ENCODE measurements around the gene NAA10.

GRCh38 chrX:153884136-153884535, 50.7 kb downstream of the NAA10 start:
- TF ChIP-seq POLR2A (IDR thresholded peaks at IDR 0.05) (no peak), CTCF (IDR thresholded peaks at IDR 0.05) (no peak), EP300 (IDR thresholded peaks at IDR 0.05) (no peak)

Data from tibial nerve (tissue), 4 donors.